ENCODE measurements around the gene CAB39.

DNA sequence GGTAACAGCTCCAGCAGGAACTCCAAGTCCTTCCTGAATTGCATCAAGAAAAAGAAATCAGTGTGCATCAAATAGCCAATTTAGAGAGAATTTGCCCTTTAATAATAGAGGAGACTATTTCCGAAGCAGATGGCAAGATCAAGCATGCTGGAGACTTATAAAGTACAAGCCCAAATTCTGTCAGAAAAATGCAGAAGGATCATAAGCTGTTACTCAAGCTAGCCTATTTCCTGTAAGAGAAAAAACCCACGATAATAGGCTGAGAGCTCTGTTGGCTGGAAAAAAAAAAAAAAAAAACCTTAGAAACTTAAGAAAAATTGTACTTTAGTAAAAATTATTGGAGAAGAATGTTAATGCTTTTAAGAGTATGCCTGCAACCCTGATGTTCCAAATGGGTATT is 127.7 kb downstream of the CAB39 start:
- TF ChIP-seq ELF4 (IDR thresholded peaks at IDR 0.05) = no peak
- TF ChIP-seq FOXM1 (IDR thresholded peaks at IDR 0.05; ENCODE audit: borderline replicate concordance) = no peak
- TF ChIP-seq FOXK2 (IDR thresholded peaks at IDR 0.05) = no peak
- TF ChIP-seq SP1 (IDR thresholded peaks at IDR 0.05) = no peak
- TF ChIP-seq FOXA1 (IDR thresholded peaks at IDR 0.05) = no peak
- no peak for TF ChIP-seq BHLHE40 (IDR thresholded peaks at IDR 0.05; ENCODE audit: borderline replicate concordance)
- no peak for TF ChIP-seq NFRKB (IDR thresholded peaks at IDR 0.05)
- TF ChIP-seq L3MBTL2 (conservative IDR thresholded peaks at IDR 0.05) = no peak
- no peak for TF ChIP-seq LEF1 (IDR thresholded peaks at IDR 0.05; ENCODE audit: borderline replicate concordance)
- no peak for TF ChIP-seq ARNT (IDR thresholded peaks at IDR 0.05)
- TF ChIP-seq SUZ12 (IDR thresholded peaks at IDR 0.05) = no peak
- TF ChIP-seq ZNF384 (IDR thresholded peaks at IDR 0.05) = no peak
